Endodermal cell (in vitro differentiated cells): ENCODE measurements around the gene TP53BP1. TPM values are rescaled to one million over a fixed set of nuclear protein-coding genes. Genes with fewer than 3 reads are reported as not detected.

ENCODE experiments used
- DNase-seq: peaks from one replicate; pipeline ENCODE4 v3.0.0-alpha.2; 2017
- H3K27ac ChIP-seq: 2 replicates; pipeline ENCODE4 v1.5.1; 2013; ENCODE audit warnings: mild to moderate bottlenecking, low read depth, low read length, moderate library complexity
- H3K27me3 ChIP-seq: 2 replicates; pipeline ENCODE4 v1.6.1; 2013; ENCODE audit warnings: mild to moderate bottlenecking, low read length, moderate library complexity; ENCODE audit not compliant: insufficient read depth, control insufficient read depth, poor library complexity, severe bottlenecking
- H3K36me3 ChIP-seq: 2 replicates; pipeline ENCODE4 v1.7.0; 2013; ENCODE audit warnings: mild to moderate bottlenecking, low read length, moderate library complexity; ENCODE audit not compliant: control insufficient read depth, insufficient read depth
- H3K4me1 ChIP-seq: one replicate; pipeline ENCODE4 v1.7.0; 2013; ENCODE audit warnings: low read length; ENCODE audit not compliant: control insufficient read depth, insufficient read depth
- H3K4me3 ChIP-seq: 2 replicates; pipeline ENCODE4 v1.5.1; 2013; ENCODE audit warnings: mild to moderate bottlenecking, low read length, moderate library complexity
- H3K9ac ChIP-seq: 2 replicates; pipeline ENCODE4 v1.6.1; 2013; ENCODE audit warnings: mild to moderate bottlenecking, low read length, moderate library complexity; ENCODE audit not compliant: poor library complexity, severe bottlenecking; ENCODE audit errors: extremely low read depth
- H3K9me3 ChIP-seq: 2 replicates; pipeline ENCODE4 v1.6.1; 2013; ENCODE audit warnings: mild to moderate bottlenecking, low read length, moderate library complexity; ENCODE audit not compliant: control insufficient read depth
- H3K27ac Mint-ChIP-seq: 2 replicates; pipeline ENCODE4 v1.8.0; 2020; ENCODE audit warnings: mixed read lengths
- H3K27me3 Mint-ChIP-seq: 2 replicates; pipeline ENCODE4 v1.8.0; 2021; ENCODE audit warnings: mild to moderate bottlenecking, mixed read lengths; ENCODE audit not compliant: insufficient read depth
- H3K36me3 Mint-ChIP-seq: 2 replicates; pipeline ENCODE4 v1.8.0; 2020; ENCODE audit warnings: low read depth, mixed read lengths
- H3K4me1 Mint-ChIP-seq: 2 replicates; pipeline ENCODE4 v1.8.0; 2020; ENCODE audit warnings: mixed read lengths
- H3K4me3 Mint-ChIP-seq: 2 replicates; pipeline ENCODE4 v1.8.0; 2020; ENCODE audit warnings: mild to moderate bottlenecking, moderate library complexity, mixed read lengths
- H3K9me3 Mint-ChIP-seq: 2 replicates; pipeline ENCODE4 v1.8.0; 2020; ENCODE audit warnings: mild to moderate bottlenecking, mixed read lengths
- CTCF ChIP-seq: fragments of 200-600 bp; sonication (generic); conservative IDR thresholded peaks from 2 replicates; pipeline ENCODE4 v1.5.0; 2021; ENCODE audit warnings: antibody characterized with exemption, mild to moderate bottlenecking
- WGBS, 2 experiments: methylation state at CpG; one replicate each; pipeline versions ENCODE4 v1.1.5 to v1.1.7; 2013; ENCODE audit warnings: missing lambda C conversion rate in 2 of 2, mixed read lengths in 1 of 2; ENCODE audit not compliant: insufficient coverage in 1 of 2, insufficient read length in 1 of 2; 5-methylcytosine and 5-hydroxymethylcytosine counted together
- total RNA-seq, 2 donors: library from RNA; stranded (reverse); fragmentation: NEBNext Ultra II Directional in 1 of 2; extraction: Animal tissue kit (Norgen Biotek cat#: 25700) in 1 of 2; gene quantifications; 2 replicates in 1 of 2; 3 replicates in 1 of 2; pipeline ENCODE4 v1.2.1, GENCODE V29; 2021

TP53BP1 gene
- total RNA-seq, 2 donors from 2014 or later = 85.4 to 114 TPM

- no peak for TF ChIP-seq CTCF
- no peak for DNase-seq
- H3K4me1 Mint-ChIP-seq = no peaks in the 10 kb centered on the region
- no peak overlapping the region for H3K4me3 Mint-ChIP-seq
- no peak overlapping the region for H3K27ac Mint-ChIP-seq
- H3K36me3 Mint-ChIP-seq = peaks cover 59% of the 10 kb centered on the region
- H3K27ac ChIP-seq = no peak overlapping the region
- no peaks in the 10 kb centered on the region for H3K9me3 Mint-ChIP-seq
- no peaks in the 10 kb centered on the region for H3K27me3 ChIP-seq
- H3K36me3 ChIP-seq = peaks cover 65% of the 10 kb centered on the region
- no peaks in the 10 kb centered on the region for H3K9me3 ChIP-seq
- no peak overlapping the region for H3K4me3 ChIP-seq
- H3K4me1 ChIP-seq = no peaks in the 10 kb centered on the region
- no peaks in the 10 kb centered on the region for H3K27me3 Mint-ChIP-seq
- H3K9ac ChIP-seq = no peak overlapping the region
Measured at GRCh38 chr15:43378601-43379000, 114.4 kb downstream of the TP53BP1 start.

GRCh38 chr15:43376017-43376705 lies 116.8 kb downstream of the TP53BP1 start:
- Histone ChIP-seq H3K36me3 (peaks cover 46% of the 10 kb centered on the region), H3K9me3 (no peaks in the 10 kb centered on the region), H3K4me1 (no peaks in the 10 kb centered on the region), H3K4me3 (no peak overlapping the region), H3K9ac (no peak overlapping the region), H3K27ac (no peak overlapping the region), H3K27me3 (no peaks in the 10 kb centered on the region)
- H3K4me1 Mint-ChIP-seq = peaks cover 8% of the 10 kb centered on the region
- H3K36me3 Mint-ChIP-seq = peaks cover 41% of the 10 kb centered on the region
- TF ChIP-seq CTCF = peak; percentile 88
- no peaks in the 10 kb centered on the region for H3K9me3 Mint-ChIP-seq
- 72 to 90% methylated on average over 7 to 13 of the region's 13 CpGs for WGBS, 2 experiments
- H3K4me3 Mint-ChIP-seq = no peak overlapping the region
- no peaks in the 10 kb centered on the region for H3K27me3 Mint-ChIP-seq
- H3K27ac Mint-ChIP-seq = no peak overlapping the region
- peak; percentile 65 for DNase-seq

- Histone ChIP-seq H3K27ac (peak within 1 kb of the TSS; percentile 34), H3K4me3 (peak within 1 kb of the TSS; percentile 95), H3K36me3 (peaks cover 33% of the 10 kb centered on the region), H3K9me3 (no peaks in the 10 kb centered on the region), H3K27me3 (no peaks in the 10 kb centered on the region), H3K9ac (peak within 1 kb of the TSS; percentile 71), H3K4me1 (peaks cover 5% of the 10 kb centered on the region)
- peak within 1 kb of the TSS; percentile 89 for H3K4me3 Mint-ChIP-seq
- H3K9me3 Mint-ChIP-seq = no peaks in the 10 kb centered on the region
- H3K27me3 Mint-ChIP-seq = peaks cover 2% of the 10 kb centered on the region
- 0 to 1% methylated on average over 24 to 65 of the region's 66 CpGs for WGBS, 2 experiments
- peak; percentile 97 for DNase-seq
- peaks cover 34% of the 10 kb centered on the region for H3K4me1 Mint-ChIP-seq
- H3K36me3 Mint-ChIP-seq = peaks cover 34% of the 10 kb centered on the region
- peak within 1 kb of the TSS; percentile 95 for H3K27ac Mint-ChIP-seq
- peak; percentile 76 for TF ChIP-seq CTCF
Measured at GRCh38 chr15:43370975-43371974, 121.7 kb downstream of the TP53BP1 start, which contains the start of the genes TUBGCP4 and ZSCAN29. TSS of gene TUBGCP4 (plus strand) at chr15:43371101. CDS start at chr15:43371355, 254 bp downstream. TSS of gene ZSCAN29 (minus strand) at chr15:43371043. CDS start at chr15:43369913, 1,130 bp downstream.
